Naive thymus-derived CD4-positive, alpha-beta T cell (primary cell): ENCODE data around the gene DBH. TPM values are rescaled to one million over a fixed set of nuclear protein-coding genes. Genes with fewer than 3 reads are reported as not detected.

Experiments
- ATAC-seq: fragments of 150-1000 bp; cut with Tn5 transposase; 2 replicates; pipeline ENCODE4 v1.10.0; 2021; ENCODE audit warnings: mild to moderate bottlenecking, moderate library complexity
- CTCF ChIA-PET: fragments of 350-600 bp; sonication (Branson Sonifier 250); formaldehyde crosslinking; loops from one replicate; lab custom pipeline; 2021; ENCODE audit warnings: antibody characterized with exemption; lab: Charles Lee
- POLR2A ChIA-PET: fragments of 350-600 bp; sonication (Branson Sonifier 250); formaldehyde crosslinking; loops from one replicate; lab custom pipeline; 2021; ENCODE audit warnings: antibody characterized with exemption, inconsistent platforms; lab: Charles Lee
- DNase-seq, 9 donors: peaks; one replicate each; pipeline versions ENCODE4 v3.0.0 to v3.0.0-alpha.2; 2020 to 2022; ENCODE audit warnings: mixed read lengths in 1 of 9
- H3K27ac ChIP-seq: one replicate; pipeline ENCODE4 v1.7.0; 2013; ENCODE audit warnings: mild to moderate bottlenecking, low read depth, low read length, moderate library complexity
- H3K27me3 ChIP-seq, 2 donors: one replicate each; pipeline ENCODE4 v1.7.0; 2013; ENCODE audit warnings: low read length in 2 of 2, mild to moderate bottlenecking in 2 of 2, moderate library complexity in 2 of 2; ENCODE audit not compliant: control insufficient read depth in 2 of 2, insufficient read depth in 2 of 2
- H3K36me3 ChIP-seq, 3 experiments: 1 replicate in 2 of 3; 2 replicates in 1 of 3; pipeline ENCODE4 v1.7.0; 2013; ENCODE audit warnings: low read length in 3 of 3, mild to moderate bottlenecking in 3 of 3, moderate library complexity in 1 of 3; ENCODE audit not compliant: insufficient read depth in 3 of 3, control insufficient read depth in 2 of 3
- H3K4me1 ChIP-seq, 2 donors: one replicate each; pipeline ENCODE4 v1.7.0; 2013; ENCODE audit warnings: low read length in 2 of 2, mild to moderate bottlenecking in 2 of 2, moderate library complexity in 1 of 2; ENCODE audit not compliant: control insufficient read depth in 2 of 2, insufficient read depth in 2 of 2
- H3K4me3 ChIP-seq: 2 replicates; pipeline ENCODE4 v1.7.0; 2013; ENCODE audit warnings: mild to moderate bottlenecking, low read length
- H3K9me3 ChIP-seq, 3 experiments: 1 replicate in 2 of 3; 2 replicates in 1 of 3; pipeline ENCODE4 v1.7.0; 2013; ENCODE audit warnings: low read length in 3 of 3; ENCODE audit not compliant: control insufficient read depth in 2 of 3
- H3K27ac Mint-ChIP-seq, 9 donors: one replicate each; pipeline ENCODE4 v1.8.0; 2020 to 2022; ENCODE audit warnings: mixed read lengths in 9 of 9, mild to moderate bottlenecking in 8 of 9, moderate library complexity in 5 of 9, inconsistent platforms in 2 of 9
- H3K27me3 Mint-ChIP-seq, 5 donors: one replicate each; pipeline ENCODE4 v1.8.0; 2021 to 2022; ENCODE audit warnings: mixed read lengths in 5 of 5, mild to moderate bottlenecking in 1 of 5
- H3K36me3 Mint-ChIP-seq, 5 donors: one replicate each; pipeline ENCODE4 v1.8.0; 2020 to 2022; ENCODE audit warnings: mixed read lengths in 5 of 5, mild to moderate bottlenecking in 3 of 5, inconsistent platforms in 1 of 5
- H3K4me1 Mint-ChIP-seq, 7 donors: one replicate each; pipeline ENCODE4 v1.8.0; 2020 to 2022; ENCODE audit warnings: mixed read lengths in 7 of 7, mild to moderate bottlenecking in 3 of 7, inconsistent platforms in 1 of 7
- H3K4me3 Mint-ChIP-seq, 10 donors: one replicate each; pipeline ENCODE4 v1.8.0; 2020 to 2022; ENCODE audit warnings: mild to moderate bottlenecking in 10 of 10, mixed read lengths in 10 of 10, moderate library complexity in 6 of 10, inconsistent platforms in 2 of 10
- H3K9me3 Mint-ChIP-seq, 11 donors: one replicate each; pipeline ENCODE4 v1.8.0; 2020 to 2022; ENCODE audit warnings: mixed read lengths in 11 of 11, mild to moderate bottlenecking in 4 of 11, inconsistent platforms in 1 of 11, moderate library complexity in 1 of 11
- intact Hi-C, 2 donors: fragments of 100-400 bp; cut with micrococcal nuclease; formaldehyde crosslinking; loops; one replicate each; pipeline ENCODE4 v1.15.1; 2023
- polyA plus RNA-seq, 2 donors: library from polyadenylated mRNA; unstranded; fragments of 300-500 nt; fragmentation: Illumina TruSeq; gene quantifications; one replicate each; pipeline ENCODE4 v1.2.3, GENCODE V29; 2021
- total RNA-seq, 6 experiments: library from RNA in 5 of 6; stranded (reverse) in 5 of 6; gene quantifications; 1 replicate in 5 of 6; 2 replicates in 1 of 6; pipeline ENCODE4 v1.2.3 and lab custom pipeline; 2021 to 2026

Gene DBH
- total and polyA plus RNA-seq, 7 experiments from 2014 or later = 0.08 to 1.2 (median 0.17) TPM; not detected in 1

DNA sequence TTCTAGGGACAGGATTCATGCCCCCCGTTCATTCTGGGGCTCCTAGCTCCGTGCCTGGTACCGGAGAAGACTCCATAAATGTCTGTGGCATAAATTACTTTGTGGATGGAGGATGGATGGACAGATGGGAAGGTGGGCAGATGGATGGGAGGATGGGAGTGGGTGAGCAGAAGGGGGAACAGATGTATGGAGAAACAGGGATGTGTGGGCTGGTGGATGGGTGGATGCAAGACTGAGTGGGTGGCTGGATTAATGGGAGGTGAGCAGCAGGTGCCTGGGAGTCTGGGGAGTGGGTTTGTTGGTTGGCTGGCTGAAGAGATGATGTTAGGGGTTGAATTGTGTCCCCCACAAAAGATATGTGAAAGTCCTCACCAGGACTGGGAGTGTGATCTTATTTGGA is 58.5 kb downstream of the DBH start:
- intact Hi-C loops = no loop called here
- no peaks in the 10 kb centered on the region for H3K27me3 ChIP-seq
- H3K36me3 ChIP-seq = peaks cover 0 to 42% (median 0%) of the 10 kb centered on the region in 3 experiments
- DNase-seq (no peak), ATAC-seq (no peak)
- H3K4me1 ChIP-seq = peaks cover 3 to 25% of the 10 kb centered on the region in 2 donors
- H3K27me3 Mint-ChIP-seq = peaks cover 0 to 17% (median 0%) of the 10 kb centered on the region in 5 donors
- H3K27ac ChIP-seq = no peak overlapping the region
- H3K27ac Mint-ChIP-seq = peak overlapping the region in 6 of 9 donors; percentile 24 to 75 (median 55)
- ChIA-PET CTCF (no interaction called here), POLR2A (interaction anchor here (1.2 to 3.6 kb wide), 2 partner anchors 11 to 17 kb away, joined by 4 to 12 read pairs; no protein-coding TSS in a partner anchor)
- no peak overlapping the region for H3K4me3 ChIP-seq
- peaks cover 0 to 31% (median 13%) of the 10 kb centered on the region in 5 donors for H3K36me3 Mint-ChIP-seq
- no peaks in the 10 kb centered on the region for H3K9me3 Mint-ChIP-seq
- no peaks in the 10 kb centered on the region for H3K9me3 ChIP-seq
- H3K4me1 Mint-ChIP-seq = peaks cover 10 to 42% (median 33%) of the 10 kb centered on the region in 7 donors
- no peak overlapping the region for H3K4me3 Mint-ChIP-seq

DNA sequence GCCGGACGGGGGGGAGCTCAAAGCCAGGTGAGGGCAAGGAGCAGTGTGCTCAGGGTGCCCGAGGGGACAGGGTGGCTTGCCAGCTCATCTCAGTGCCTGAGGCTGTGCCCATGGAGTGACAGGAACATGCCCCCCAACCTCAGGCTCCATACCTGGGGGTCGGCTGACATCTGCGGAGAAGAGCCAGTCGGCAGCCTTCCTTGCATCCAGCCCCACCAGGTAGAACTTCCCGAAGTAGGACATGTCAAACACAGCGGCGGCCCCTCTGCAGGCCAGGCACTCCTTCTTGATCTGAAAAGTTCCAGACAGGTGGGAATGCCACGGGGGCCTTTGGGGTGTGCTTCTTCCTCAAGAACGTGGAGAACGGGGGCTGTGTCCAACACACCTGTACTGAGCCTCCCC is 59.9 kb downstream of the DBH start:
- H3K4me3 Mint-ChIP-seq = peak overlapping the region in 1 of 10 donors; percentile 41
- Histone ChIP-seq H3K4me1 (peaks cover 11 to 36% of the 10 kb centered on the region in 2 donors), H3K9me3 (no peaks in the 10 kb centered on the region), H3K27ac (no peak overlapping the region), H3K27me3 (no peaks in the 10 kb centered on the region), H3K4me3 (no peak overlapping the region), H3K36me3 (peaks cover 0 to 28% (median 0%) of the 10 kb centered on the region in 3 experiments)
- H3K27ac Mint-ChIP-seq = peak overlapping the region in 5 of 9 donors; percentile 37 to 88 (median 57)
- DNase-seq (no peak), ATAC-seq (no peak)
- H3K4me1 Mint-ChIP-seq = peaks cover 19 to 51% (median 47%) of the 10 kb centered on the region in 7 donors
- no peaks in the 10 kb centered on the region for H3K9me3 Mint-ChIP-seq
- ChIA-PET CTCF (interaction anchor here (0.7 to 1.2 kb wide), 2 partner anchors 13 to 205 kb away, joined by 4 read pairs; no protein-coding TSS in a partner anchor), POLR2A (interaction anchor here (1.7 kb wide), 1 partner anchor 12 kb away, joined by 14 read pairs; no protein-coding TSS in a partner anchor)
- H3K27me3 Mint-ChIP-seq = peaks cover 0 to 20% (median 0%) of the 10 kb centered on the region in 5 donors
- intact Hi-C loops = no loop called here
- H3K36me3 Mint-ChIP-seq = peaks cover 0 to 28% (median 13%) of the 10 kb centered on the region in 5 donors

DNA sequence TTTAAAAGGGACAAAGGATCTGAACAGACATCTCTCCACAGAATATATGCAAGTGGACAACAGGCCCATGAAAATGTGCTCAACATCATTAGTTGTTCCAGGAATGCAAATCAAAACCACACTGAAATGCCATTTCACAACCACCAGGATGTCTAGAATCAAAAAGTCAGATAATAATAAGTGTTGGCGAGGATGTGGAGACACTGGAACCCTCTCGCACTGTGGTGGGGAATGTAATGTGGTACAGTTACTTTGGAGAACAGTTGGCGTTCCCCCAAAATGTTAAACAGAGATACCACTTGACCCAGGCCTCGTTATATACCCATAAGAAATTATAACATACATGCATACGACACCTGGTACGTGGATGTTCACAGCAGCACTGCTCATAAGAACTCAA is 63.4 kb downstream of the DBH start:
- H3K4me3 ChIP-seq = no peak overlapping the region
- Mint-ChIP-seq H3K27ac (peak overlapping the region in 8 of 9 donors; percentile 32 to 100 (median 92)), H3K27me3 (peaks cover 0 to 23% (median 0%) of the 10 kb centered on the region in 5 donors), H3K36me3 (peaks cover 0 to 17% (median 11%) of the 10 kb centered on the region in 5 donors), H3K4me1 (peaks cover 28 to 77% (median 57%) of the 10 kb centered on the region in 7 donors), H3K9me3 (no peaks in the 10 kb centered on the region), H3K4me3 (peak overlapping the region in 7 of 10 donors; percentile 18 to 93 (median 65))
- no peaks in the 10 kb centered on the region for H3K27me3 ChIP-seq
- ATAC-seq (no peak), DNase-seq (peak in 1 of 9 donors; percentile 3)
- ChIA-PET CTCF (interaction anchor here (1.7 to 4.3 kb wide), 2 partner anchors 15 to 40 kb away, joined by 4 to 29 read pairs; no protein-coding TSS in a partner anchor), POLR2A (interaction anchor here (0.7 to 16.7 kb wide), 3 partner anchors 16 to 65 kb away, joined by 3 to 448 read pairs (median 7); no protein-coding TSS in a partner anchor)
- H3K27ac ChIP-seq = peak overlapping the region; percentile 7
- H3K36me3 ChIP-seq = peaks cover 0 to 4% (median 0%) of the 10 kb centered on the region in 3 experiments
- H3K4me1 ChIP-seq = peaks cover 31 to 66% of the 10 kb centered on the region in 2 donors
- intact Hi-C loops = no loop called here
- no peaks in the 10 kb centered on the region for H3K9me3 ChIP-seq

DNA sequence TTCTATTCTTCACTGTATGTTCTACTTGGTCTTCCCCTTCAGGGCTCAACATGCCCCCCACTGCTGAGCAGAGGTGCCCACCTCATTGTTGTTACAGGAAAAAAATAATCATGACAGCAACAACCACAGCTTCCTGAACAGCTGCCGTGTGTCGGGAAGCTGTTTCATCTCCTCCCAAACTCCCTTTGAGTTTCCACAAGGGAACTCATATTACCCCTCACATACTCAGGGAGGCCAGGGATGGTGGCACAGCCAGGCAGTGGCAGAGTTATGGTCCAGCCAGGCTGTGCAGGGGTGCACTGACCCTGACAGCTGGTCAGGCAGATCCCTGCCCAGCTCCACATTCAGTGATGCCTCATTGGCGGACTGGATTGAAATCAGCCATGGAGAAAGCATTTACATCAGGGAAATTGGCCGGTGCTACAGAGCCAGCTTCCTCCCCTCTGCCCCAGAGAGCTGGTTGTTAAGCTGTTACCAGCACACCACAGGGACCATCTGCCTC is 64.7 kb downstream of the DBH start:
- ATAC-seq = peak; percentile 10
- Mint-ChIP-seq H3K27ac (peak overlapping the region in 8 of 9 donors; percentile 98 to 100 (median 99)), H3K27me3 (peaks cover 0 to 23% (median 0%) of the 10 kb centered on the region in 5 donors), H3K36me3 (peaks cover 0 to 12% (median 7%) of the 10 kb centered on the region in 5 donors), H3K9me3 (peaks cover 0 to 1% (median 0%) of the 10 kb centered on the region in 11 donors), H3K4me1 (peaks cover 32 to 81% (median 63%) of the 10 kb centered on the region in 7 donors), H3K4me3 (peak overlapping the region; percentile 34 to 93 (median 90))
- Histone ChIP-seq H3K4me1 (peaks cover 31 to 66% of the 10 kb centered on the region in 2 donors), H3K27me3 (no peaks in the 10 kb centered on the region), H3K36me3 (no peaks in the 10 kb centered on the region), H3K4me3 (peak overlapping the region; percentile 70), H3K27ac (peak overlapping the region; percentile 91), H3K9me3 (no peaks in the 10 kb centered on the region)
- ChIA-PET POLR2A (interaction anchor here (0.6 to 16.7 kb wide), 9 partner anchors 8 to 1347 kb away, joined by 3 to 448 read pairs (median 12); no protein-coding TSS in a partner anchor), CTCF (interaction anchor here (0.6 to 4.3 kb wide), 7 partner anchors 10 to 520 kb away, joined by 3 to 29 read pairs (median 4); no protein-coding TSS in a partner anchor)
- intact Hi-C loops = loop anchor here (1.0 to 10.0 kb wide), 6 partner anchors 8 to 556 kb away; partner anchors contain the start of genes REXO4 (in 1 of the 2) and RNU6ATAC (in 1 of the 2)
- DNase-seq = peak in 1 of 9 donors; percentile 23

DNA sequence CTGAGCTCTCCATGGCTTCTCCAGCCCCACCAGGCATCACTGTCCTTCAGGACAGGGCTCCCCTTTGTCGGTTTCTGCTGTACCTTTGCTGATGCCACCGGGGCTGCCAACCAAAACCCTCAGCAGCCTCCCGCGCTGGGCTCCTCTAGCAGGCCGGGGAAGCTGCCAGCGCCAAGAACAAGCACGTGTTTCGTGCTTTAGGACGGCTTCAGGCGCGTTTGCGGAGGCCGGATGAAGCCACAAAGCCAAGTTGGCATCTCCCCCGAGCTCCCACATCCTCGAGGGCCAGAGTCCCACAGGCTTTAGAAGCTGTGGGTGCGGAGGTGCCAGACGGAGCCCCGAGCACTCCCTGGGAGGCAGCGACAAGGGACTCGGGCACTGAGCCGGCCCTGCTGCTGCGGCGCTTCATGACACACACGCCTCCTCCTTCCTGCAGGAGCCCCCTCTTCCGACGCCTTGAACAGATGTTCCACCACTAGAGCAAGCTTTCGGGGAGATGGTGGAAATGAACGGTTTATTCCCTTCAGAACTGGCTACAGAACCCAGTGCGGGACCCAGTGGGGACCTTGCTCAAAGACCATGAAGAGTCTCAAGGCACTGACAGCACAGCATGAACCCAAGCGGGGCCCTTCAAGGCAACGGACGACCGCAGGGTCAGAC is 65.3 kb downstream of the DBH start:
- Mint-ChIP-seq H3K36me3 (peaks cover 0 to 10% (median 6%) of the 10 kb centered on the region in 5 donors), H3K4me1 (peaks cover 32 to 85% (median 66%) of the 10 kb centered on the region in 7 donors), H3K9me3 (peaks cover 0 to 2% (median 0%) of the 10 kb centered on the region in 11 donors), H3K27me3 (peaks cover 0 to 23% (median 0%) of the 10 kb centered on the region in 5 donors), H3K4me3 (peak overlapping the region; percentile 65 to 93 (median 90)), H3K27ac (peak overlapping the region; percentile 82 to 100 (median 99))
- no peaks in the 10 kb centered on the region for H3K27me3 ChIP-seq
- ChIA-PET POLR2A (interaction anchor here (0.8 to 16.7 kb wide), 12 partner anchors 8 to 673 kb away, joined by 3 to 448 read pairs (median 6); partner anchors contain the start of gene CACFD1), CTCF (interaction anchor here (0.6 to 4.3 kb wide), 9 partner anchors 10 to 521 kb away, joined by 3 to 29 read pairs (median 4); no protein-coding TSS in a partner anchor)
- H3K4me1 ChIP-seq = peaks cover 31 to 62% of the 10 kb centered on the region in 2 donors
- H3K4me3 ChIP-seq = peak overlapping the region; percentile 70
- H3K27ac ChIP-seq = peak overlapping the region; percentile 91
- no peaks in the 10 kb centered on the region for H3K36me3 ChIP-seq
- no peaks in the 10 kb centered on the region for H3K9me3 ChIP-seq
- DNase-seq (peak in 7 of 9 donors; percentile 44 to 67 (median 65)), ATAC-seq (peak; percentile 33)
- intact Hi-C loops = loop anchor here (1.0 to 10.0 kb wide), 6 partner anchors 8 to 557 kb away; partner anchors contain the start of genes REXO4 (in 1 of the 2) and RNU6ATAC (in 1 of the 2)
